ENCODE results near the gene ZNF140.

The ZNF140 gene

DNA sequence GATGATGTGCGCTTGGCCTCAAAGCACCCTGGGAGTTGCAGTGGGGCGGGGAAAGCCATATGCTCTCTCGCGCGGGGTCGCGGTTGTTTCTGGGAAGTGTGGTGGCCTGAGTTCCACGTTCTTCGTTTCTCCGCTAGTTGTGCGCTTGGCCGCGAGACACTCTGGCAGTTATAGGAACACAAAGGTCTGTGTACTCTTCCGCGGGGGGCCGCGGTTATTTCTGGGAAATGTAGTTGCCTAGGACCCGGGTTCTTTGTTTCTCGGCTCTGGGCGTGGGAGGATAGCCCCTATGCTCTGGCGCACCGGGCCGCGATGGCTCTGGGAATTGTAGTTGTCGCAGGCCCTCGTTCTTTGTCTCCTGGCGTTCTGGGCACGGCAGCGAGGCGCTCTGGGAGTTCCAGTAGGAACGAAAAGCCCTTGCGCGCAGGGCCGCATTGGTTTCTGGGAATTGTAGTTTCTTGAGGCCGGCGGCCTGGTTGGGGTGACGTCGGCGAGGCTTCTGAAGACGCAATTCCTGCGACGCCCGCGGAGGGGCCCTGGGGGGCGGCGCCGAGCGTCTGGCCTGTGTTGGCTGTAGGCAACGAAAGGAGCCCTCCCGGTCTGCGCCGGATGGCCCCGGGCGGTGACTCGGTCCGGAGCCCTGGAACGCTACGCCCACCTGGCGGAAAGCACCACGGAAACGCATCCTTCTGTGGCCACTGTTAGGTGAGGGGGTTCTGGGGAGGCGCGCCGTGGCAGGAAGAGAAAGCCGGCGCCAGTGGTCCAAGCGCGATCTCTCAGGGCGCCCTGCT, at the start of gene ZNF140:
TSS of gene ZNF140 (plus strand) at position 556 of the 791 bp plus-strand sequence. CDS start 398 bp downstream, outside the sequence.
- H3K4me3 ChIP-seq (ENCODE audit: control insufficient read depth, low read depth, low read length), result peak within 1 kb of the TSS; percentile 90
- peak; percentile 90 for DNase-seq (ENCODE audit: low read depth)
- peak; percentile 19 for TF ChIP-seq CTCF (IDR thresholded peaks at IDR 0.05; ENCODE audit: control insufficient read depth, insufficient read depth, low read depth, low read length, missing control alignments)

DNA sequence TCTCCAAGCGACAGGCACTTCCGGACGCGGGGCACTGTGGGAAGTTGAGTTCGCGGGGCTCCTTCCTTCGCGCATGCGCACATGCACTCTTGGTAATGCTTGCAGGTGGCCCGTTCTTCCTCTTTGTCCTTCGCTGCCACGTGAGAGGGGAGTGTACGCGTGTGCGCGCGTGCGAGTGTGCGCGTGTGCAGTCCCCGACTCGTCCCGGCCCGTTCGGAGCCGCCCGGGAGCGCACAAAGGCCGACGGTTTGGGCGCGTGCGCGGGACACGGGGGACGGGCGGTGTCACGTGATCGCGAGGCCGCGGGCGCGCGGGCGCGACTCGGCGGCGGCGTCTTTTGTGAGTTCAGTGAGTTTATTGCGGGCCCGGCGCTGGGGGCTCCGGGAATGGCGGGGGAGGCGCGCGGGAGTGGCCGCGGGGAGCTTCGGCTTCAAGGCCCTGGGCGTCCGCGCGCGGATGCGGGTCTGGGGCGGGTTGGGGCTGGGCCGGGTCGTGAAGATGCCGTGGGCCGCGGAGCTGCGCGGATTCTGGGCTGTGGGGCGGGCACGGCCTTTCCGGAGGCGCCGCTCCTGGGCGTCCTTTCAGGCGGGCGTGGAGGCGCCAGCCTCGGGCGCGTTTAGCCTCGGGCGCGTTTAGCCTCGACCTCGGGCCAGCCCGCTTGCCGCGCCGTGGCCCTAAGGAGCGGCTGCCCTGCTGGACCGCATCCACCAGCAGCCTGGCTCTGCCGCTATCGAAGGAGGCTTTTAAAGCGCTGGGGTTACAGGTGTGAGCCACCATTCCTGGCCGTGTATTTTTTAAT, 43.3 kb upstream of the ZNF140 start, which contains the start of gene ZNF84:
TSS of gene ZNF84 (plus strand) at position 303 of the 799 bp plus-strand sequence. CDS start 3,959 bp downstream, outside the sequence.
- H3K4me3 ChIP-seq (ENCODE audit: control insufficient read depth, low read depth, low read length), result peak within 1 kb of the TSS; percentile 65
- no peak for TF ChIP-seq CTCF (IDR thresholded peaks at IDR 0.05; ENCODE audit: control insufficient read depth, insufficient read depth, low read depth, low read length, missing control alignments)
- DNase-seq (ENCODE audit: low read depth), result peak; percentile 94

GRCh38 chr12:133038118-133038709, 42.5 kb upstream of the ZNF140 start:
- peak overlapping the region; percentile 65 for H3K4me3 ChIP-seq (ENCODE audit: control insufficient read depth, low read depth, low read length)
- TF ChIP-seq CTCF (IDR thresholded peaks at IDR 0.05; ENCODE audit: control insufficient read depth, insufficient read depth, low read depth, low read length, missing control alignments), result no peak
- DNase-seq (ENCODE audit: low read depth), result no peak

GRCh38 chr12:133046698-133047097, 34.0 kb upstream of the ZNF140 start:
- DNase-seq (ENCODE audit: low read depth), result no peak
- TF ChIP-seq CTCF (IDR thresholded peaks at IDR 0.05; ENCODE audit: control insufficient read depth, insufficient read depth, low read depth, low read length, missing control alignments), result no peak
- no peak overlapping the region for H3K4me3 ChIP-seq (ENCODE audit: control insufficient read depth, low read depth, low read length)

DNA sequence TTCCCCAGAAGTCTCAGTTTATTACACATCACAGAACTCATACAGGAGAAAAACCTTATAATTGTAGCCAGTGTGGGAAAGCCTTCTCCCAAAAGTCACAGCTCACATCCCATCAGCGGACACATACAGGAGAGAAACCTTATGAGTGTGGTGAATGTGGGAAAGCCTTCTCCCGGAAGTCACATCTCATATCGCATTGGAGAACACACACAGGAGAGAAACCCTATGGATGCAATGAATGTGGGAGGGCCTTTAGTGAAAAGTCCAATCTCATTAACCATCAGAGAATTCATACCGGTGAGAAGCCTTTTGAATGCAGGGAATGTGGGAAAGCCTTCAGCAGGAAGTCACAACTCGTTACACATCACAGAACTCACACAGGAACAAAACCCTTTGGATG, 23.3 kb upstream of the ZNF140 start:
- no peak for TF ChIP-seq CTCF (IDR thresholded peaks at IDR 0.05; ENCODE audit: control insufficient read depth, insufficient read depth, low read depth, low read length, missing control alignments)
- no peak overlapping the region for H3K4me3 ChIP-seq (ENCODE audit: control insufficient read depth, low read depth, low read length)
- DNase-seq (ENCODE audit: low read depth), result no peak

Data from AG09309 (cell line).